Right kidney (tissue), 1 donor: ENCODE data around the gene FBLN1.
"Not testable (repeated sequence)": the region's sequence is repeated elsewhere in the genome, so short reads cannot be mapped to it uniquely, and the experiment has no call there.

Source experiments
- DNase-seq: peaks from one replicate; pipeline ENCODE4 v3.0.0-alpha.2; 2016

The FBLN1 gene

GRCh38 chr22:45608045-45608444 lies 105.4 kb downstream of the FBLN1 start:
- not testable (repeated sequence) for DNase-seq

DNA sequence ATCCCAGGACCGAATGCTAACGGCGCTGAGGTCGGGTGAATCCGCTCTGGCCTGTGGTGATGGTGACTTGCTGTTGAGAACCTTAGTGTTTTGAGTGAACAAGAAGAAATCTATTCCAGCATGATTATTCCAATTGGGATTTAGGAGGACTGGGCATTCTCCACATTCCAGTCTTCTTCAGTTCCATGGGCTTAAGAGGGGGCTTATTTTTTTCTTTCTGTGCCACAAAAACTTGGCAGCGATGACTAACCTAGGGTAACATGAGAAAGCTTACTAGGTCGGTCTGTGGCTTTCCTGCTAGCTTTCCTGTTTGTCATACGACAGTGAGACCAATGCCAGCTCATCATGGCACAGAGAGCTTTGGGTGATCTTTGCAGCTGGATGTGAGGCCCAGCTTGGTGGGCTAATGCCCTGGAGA lies 106.1 kb downstream of the FBLN1 start:
- DNase-seq: no peak

- DNase-seq: peak; percentile 53
These were observed 109.8 kb downstream of the FBLN1 start for GRCh38 chr22:45612451-45612901.

DNA sequence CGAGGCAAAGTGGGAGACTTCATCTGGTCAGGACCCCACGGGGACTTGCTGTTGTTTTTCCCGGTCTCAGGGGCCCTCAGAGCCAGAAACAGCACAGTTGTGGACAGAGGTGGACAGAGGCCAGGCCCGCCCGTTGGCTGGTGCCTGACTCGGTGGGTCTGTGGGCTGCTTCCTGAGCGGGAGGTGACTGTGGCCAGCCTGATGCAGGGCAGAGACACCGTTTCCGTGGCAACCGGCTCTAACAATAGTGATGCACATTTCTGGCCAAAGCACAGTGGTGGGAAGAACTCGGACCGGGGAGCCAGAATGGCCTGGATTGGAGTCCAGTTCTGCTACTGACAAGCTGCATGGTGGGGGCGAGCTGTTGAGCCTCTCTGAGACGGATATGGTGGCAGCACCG lies 110.3 kb downstream of the FBLN1 start:
- DNase-seq: no peak

- no peak for DNase-seq
These were observed 112.7 kb downstream of the FBLN1 start for GRCh38 chr22:45615364-45615763.

- no peak for DNase-seq
These were observed 113.7 kb downstream of the FBLN1 start for GRCh38 chr22:45616432-45616831.

DNA sequence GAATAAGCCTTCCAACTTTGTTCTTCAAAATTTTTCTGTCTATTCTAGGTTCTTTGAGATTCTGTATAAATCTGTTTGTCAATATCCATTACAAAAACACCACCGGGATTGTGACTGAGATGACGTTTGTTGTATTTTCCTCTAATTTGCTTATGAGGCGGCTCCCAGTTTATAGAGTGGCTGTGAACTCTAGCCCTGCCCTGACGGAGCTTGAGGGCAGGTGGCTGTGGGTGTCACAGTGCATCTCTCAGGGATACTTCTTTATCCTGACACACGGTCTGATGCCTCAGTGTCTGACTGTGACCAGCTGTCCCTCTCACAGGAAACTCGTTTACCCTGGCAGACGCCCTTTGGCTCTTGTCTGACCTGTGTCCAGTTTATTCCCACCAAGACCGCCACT lies 115.3 kb downstream of the FBLN1 start:
- no peak for DNase-seq

DNA sequence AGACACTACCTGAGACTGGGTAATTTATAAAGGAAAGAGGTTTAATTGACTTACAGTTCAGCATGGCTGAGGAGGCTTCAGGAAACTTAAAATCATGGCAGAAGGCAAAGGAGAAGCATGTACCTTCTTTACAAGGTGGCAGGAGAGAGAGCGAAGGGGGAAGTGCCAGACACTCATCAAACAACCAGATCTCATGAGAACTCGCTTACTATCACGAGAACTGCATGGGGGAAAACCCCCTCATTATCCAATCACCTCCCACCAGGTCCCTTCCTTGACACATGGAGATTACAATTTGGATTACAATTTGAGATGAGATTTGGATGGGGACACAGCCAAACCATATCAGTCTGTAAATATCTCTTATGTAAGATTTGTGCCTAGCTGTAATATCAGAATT lies 118.0 kb downstream of the FBLN1 start:
- DNase-seq: no peak

GRCh38 chr22:45621836-45622600 lies 119.3 kb downstream of the FBLN1 start:
- DNase-seq: no peak

DNA sequence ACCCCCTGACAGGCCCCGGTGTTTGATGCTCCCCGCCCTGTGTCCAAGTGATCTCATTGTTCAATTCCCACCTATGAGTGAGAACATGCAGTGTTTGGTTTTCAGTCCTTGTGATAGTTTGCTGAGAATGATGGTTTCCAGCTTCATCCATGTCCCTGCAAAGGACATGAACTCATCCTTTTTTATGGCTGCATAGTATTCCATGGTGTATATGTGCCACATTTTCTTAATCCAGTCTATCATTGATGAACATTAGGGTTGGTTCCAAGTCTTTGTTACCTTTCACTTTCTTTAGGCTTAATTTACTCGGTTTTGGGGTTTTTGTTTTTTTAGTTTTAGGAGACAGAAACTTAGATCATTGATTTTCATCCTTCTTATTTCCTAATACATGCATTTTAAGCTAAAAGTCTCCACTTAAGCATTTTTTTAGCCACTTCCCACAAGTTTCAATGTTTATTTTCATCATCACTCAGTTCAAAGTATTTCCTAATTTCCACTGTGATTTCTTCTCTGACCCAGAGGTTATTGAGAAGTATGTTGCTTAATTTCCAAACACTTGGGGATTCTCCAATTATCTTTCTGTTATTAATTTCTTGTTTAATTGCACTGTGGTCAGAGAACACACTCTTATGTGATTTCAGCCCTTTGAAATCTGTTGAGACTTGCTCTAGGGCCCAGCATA lies 120.9 kb downstream of the FBLN1 start:
- DNase-seq: not testable (repeated sequence)

DNA sequence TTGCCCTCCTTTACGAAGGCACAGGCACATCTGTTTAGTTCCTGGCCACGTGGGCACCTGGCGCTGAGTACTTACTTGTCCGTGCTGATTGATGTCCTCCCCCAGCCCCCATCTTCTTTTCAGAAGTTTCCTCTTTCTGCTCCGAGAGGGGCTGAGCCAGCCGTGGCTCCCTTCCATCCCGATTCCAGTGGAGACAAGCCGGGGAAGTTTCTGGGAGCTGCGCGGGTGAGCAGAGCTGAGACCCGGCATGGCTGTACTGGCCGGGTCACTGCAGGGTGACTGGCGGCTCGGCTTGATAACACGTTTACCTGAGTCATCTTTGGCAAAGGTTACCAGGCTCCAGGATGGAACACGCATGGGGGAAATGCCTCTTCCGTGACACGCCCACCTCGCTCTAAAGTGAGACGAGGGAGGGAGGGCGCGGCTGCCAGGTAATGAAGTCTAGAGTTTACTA lies 123.5 kb downstream of the FBLN1 start:
- DNase-seq: peak; percentile 42

DNA sequence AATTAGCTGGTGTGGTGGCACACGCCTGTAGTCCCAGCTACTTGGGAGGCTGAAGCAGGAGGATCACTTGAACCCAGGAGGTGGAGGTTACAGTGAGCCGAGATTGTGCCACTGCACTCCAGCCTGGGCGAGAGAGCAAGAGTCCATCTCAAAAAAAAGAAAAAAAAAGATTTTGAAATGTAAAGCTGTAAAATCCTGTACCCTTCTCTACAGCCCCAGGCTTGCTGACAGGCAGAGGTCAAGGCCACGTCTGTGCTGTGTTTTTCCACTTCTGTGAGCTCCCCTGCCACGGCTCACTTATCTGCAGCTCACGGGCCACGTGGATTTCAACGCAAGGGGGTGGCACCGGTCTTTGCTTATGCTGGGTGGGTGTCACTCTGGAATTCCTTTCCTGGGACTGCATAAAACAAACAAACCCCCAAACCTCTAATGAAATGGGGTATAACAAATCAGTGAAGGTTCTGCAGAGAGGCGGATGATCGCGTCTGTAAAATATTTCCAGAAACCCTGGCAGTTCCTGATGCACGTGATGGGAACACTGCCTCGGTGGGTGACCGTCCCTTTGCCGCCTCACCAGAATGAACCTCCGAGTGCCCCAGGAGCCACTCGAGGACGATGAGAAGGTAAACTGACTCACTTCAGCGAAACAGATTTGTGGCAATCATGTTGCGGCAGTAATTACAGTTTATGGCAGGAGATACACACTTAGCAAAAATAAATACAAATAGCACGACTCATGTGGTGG lies 125.0 kb downstream of the FBLN1 start:
- no peak for DNase-seq

- DNase-seq: no peak
These were observed 125.8 kb downstream of the FBLN1 start for GRCh38 chr22:45628515-45628914.

- DNase-seq: no peak
These were observed 126.9 kb downstream of the FBLN1 start for GRCh38 chr22:45629469-45630089.

DNA sequence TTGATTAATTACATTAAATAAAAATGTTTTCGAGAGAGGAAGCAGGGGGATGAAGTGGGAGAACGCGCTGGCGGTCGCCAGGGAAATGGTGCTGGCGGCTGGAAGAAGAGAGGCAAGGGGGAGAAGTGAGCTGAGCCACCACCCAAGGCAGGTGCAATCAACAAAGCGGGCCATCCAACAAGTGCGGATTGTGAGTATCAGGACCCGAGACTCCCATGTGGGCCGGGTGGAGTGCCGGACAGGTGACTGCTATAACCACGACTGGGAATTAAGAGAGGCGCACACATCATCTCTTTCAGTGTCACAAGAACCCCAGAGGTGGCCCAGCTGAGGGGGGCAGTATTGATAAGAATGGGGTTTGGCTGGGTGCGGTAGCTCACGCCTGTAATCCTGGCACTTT lies 127.8 kb downstream of the FBLN1 start:
- DNase-seq: no peak

GRCh38 chr22:45631140-45631840 lies 128.6 kb downstream of the FBLN1 start:
- no peak for DNase-seq

DNA sequence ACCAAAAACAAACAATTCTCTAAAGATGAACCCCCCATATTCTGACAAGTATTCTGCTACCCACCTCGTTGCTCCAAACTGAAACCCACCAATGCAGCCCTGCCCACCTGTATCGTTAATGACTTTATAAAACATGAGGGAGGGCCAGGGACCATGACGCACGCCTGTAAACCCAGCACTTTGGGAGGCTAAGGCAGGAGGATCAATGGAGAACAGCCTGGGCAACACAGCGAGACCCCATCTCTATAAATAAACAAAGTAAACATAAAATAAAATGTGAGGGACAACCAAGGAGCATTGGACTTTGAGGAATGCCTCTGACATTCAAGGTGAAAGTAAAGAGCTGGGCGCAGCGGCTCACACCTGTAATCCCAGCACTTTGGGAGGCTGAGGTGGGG lies 129.2 kb downstream of the FBLN1 start:
- DNase-seq: no peak

DNA sequence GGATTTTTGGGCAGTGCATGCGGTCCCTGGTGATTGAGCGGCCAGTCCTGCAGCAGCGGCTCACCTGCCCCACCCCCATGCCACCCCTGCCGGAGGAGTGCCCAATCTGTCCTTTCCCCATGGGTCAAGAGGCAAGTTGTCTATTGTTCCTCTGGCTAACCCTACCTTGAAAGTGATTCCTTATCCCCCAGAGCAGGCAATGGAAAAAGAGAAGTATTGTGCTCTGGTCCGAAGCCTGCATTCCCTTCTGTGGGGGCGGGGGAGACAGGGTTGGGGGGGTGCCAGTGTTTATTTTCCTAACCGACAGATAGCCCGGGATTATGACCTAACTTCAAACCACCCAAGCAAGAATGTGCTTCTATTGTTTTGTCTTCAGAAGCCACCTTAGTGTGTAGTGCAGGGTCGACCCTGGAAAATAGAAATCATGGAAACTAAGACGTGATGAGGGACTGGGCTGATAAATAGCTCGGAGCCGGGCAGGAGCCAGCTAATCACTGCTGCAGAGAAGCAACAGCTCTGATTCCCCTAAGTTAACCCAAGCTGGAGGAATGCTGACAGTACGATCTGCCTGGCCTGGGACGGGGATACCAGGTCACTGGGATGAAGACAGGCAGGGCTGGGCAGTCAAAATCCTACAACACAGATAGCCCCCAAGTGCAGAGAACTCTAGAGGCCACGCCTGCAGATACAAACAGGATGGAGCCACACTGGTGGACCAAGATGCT lies 130.3 kb downstream of the FBLN1 start:
- peak; percentile 48 for DNase-seq

DNA sequence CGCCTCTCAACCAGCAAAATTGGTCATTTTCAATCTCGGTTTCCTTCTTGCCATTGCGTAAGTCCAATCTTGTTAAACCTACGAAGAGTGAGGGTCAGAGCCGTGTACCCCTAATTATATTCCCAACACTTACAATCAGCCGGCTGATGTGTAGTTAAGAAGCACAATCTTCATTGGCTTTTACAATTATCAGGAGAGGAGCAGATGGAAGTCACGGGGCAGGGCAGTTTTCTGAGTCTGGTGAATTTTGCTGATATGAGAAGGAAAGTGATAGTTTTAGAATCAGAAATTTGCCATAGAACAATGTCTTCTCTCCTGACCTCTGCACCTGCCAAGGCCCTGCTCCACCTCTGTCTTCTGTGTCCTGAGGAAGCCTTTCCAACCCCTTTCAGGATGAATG lies 134.0 kb downstream of the FBLN1 start:
- DNase-seq: no peak

DNA sequence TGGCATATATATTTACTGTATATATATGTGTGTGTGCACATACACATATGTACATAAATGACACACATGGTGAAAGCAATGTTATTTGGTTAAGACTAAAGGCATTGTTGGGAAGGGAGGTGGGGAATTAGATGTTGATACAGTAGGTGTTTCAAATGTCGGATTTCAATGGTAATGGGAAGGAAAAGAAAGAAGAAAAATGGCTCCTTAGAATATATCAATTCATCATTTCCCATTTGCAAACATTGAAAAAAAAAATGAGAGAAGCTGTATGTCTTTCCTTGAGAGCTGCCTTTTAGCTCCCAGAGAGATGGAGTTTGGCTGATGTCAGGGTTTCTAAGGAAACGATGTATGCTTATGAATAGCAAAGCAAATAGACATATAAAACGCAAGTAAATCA lies 135.5 kb downstream of the FBLN1 start:
- DNase-seq: no peak
